Measurements from ENCODE around the gene ADGRE3. TPM values are rescaled to one million over a fixed set of nuclear protein-coding genes. Genes with fewer than 3 reads are reported as not detected.
"Not testable (repeated sequence)": the region's sequence is repeated elsewhere in the genome, so short reads cannot be mapped to it uniquely, and the experiment has no call there.

ADGRE3 gene
- total and polyA plus RNA-seq, 4 donors, result 0.63 TPM; not detected in 3

GRCh38 chr19:14599548-14600147 lies 75.0 kb downstream of the ADGRE3 start:
- peaks cover 1% of the 10 kb centered on the region for H3K9me3 ChIP-seq (ENCODE audit: control insufficient read depth, low read length)
- H3K36me3 ChIP-seq (ENCODE audit: control insufficient read depth in 1 of 2, insufficient read depth in 2 of 2, low read length in 1 of 2), result no peaks in the 10 kb centered on the region
- no peak overlapping the region for H3K4me3 ChIP-seq (ENCODE audit: low read length in 2 of 2)
- ATAC-seq (ENCODE audit: low FRiP score) (no peak), DNase-seq (no peak)
- WGBS, 2 donors, result 85 to 89% methylated on average over 8 of the region's 8 CpGs
- no peaks in the 10 kb centered on the region for H3K27me3 ChIP-seq (ENCODE audit: control insufficient read depth in 1 of 2, insufficient read depth in 2 of 2, low read length in 1 of 2)
- H3K4me1 ChIP-seq (ENCODE audit: control insufficient read depth in 1 of 2, insufficient read depth in 2 of 2, low read length in 2 of 2), result no peaks in the 10 kb centered on the region
- no peak overlapping the region for H3K27ac ChIP-seq (ENCODE audit: low read depth in 1 of 2, low read length in 2 of 2)
- intact Hi-C loops (cut with DNase I), result no loop called here

DNA sequence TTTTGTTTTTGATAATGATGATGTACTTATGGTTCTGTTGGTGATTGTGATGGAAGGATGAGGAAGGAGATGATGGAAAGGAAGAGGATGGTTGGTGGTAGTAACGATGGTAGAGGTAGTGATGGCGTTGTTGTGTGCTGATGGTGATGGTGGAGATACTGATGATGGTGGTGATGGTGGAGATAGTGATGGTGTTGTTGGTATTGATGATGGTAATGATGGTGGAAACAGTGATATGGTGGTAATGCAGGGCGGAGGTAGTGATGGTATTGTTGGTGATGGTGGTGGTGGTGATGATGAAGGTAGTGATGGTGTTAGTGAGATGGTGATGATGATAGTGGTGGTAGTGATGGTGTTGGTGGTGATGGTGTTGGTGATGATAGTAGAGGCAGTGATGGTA lies 79.1 kb downstream of the ADGRE3 start:
- ATAC-seq (ENCODE audit: low FRiP score) (no peak), DNase-seq (no peak)
- H3K4me1 ChIP-seq (ENCODE audit: control insufficient read depth in 1 of 2, insufficient read depth in 2 of 2, low read length in 2 of 2), result no peaks in the 10 kb centered on the region
- H3K36me3 ChIP-seq (ENCODE audit: control insufficient read depth in 1 of 2, insufficient read depth in 2 of 2, low read length in 1 of 2), result no peaks in the 10 kb centered on the region
- intact Hi-C loops (cut with DNase I), result no loop called here
- no peak overlapping the region for H3K4me3 ChIP-seq (ENCODE audit: low read length in 2 of 2)
- H3K27ac ChIP-seq (ENCODE audit: low read depth in 1 of 2, low read length in 2 of 2), result no peak overlapping the region
- H3K9me3 ChIP-seq (ENCODE audit: control insufficient read depth, low read length), result no peaks in the 10 kb centered on the region
- 84 to 90% methylated on average over 3 of the region's 3 CpGs for WGBS, 2 donors
- H3K27me3 ChIP-seq (ENCODE audit: control insufficient read depth in 1 of 2, insufficient read depth in 2 of 2, low read length in 1 of 2), result no peaks in the 10 kb centered on the region

GRCh38 chr19:14589433-14589832 lies 85.2 kb downstream of the ADGRE3 start:
- intact Hi-C loops (cut with DNase I); H3K4me1 ChIP-seq (ENCODE audit: control insufficient read depth in 1 of 2, insufficient read depth in 2 of 2, low read length in 2 of 2); H3K27me3 ChIP-seq (ENCODE audit: control insufficient read depth in 1 of 2, insufficient read depth in 2 of 2, low read length in 1 of 2); H3K9me3 ChIP-seq (ENCODE audit: control insufficient read depth, low read length); DNase-seq; ATAC-seq (ENCODE audit: low FRiP score); H3K4me3 ChIP-seq (ENCODE audit: low read length in 2 of 2); H3K27ac ChIP-seq (ENCODE audit: low read depth in 1 of 2, low read length in 2 of 2); H3K36me3 ChIP-seq (ENCODE audit: control insufficient read depth in 1 of 2, insufficient read depth in 2 of 2, low read length in 1 of 2): not testable (repeated sequence)
- 72 to 81% methylated on average over 4 of the region's 4 CpGs for WGBS, 2 donors

DNA sequence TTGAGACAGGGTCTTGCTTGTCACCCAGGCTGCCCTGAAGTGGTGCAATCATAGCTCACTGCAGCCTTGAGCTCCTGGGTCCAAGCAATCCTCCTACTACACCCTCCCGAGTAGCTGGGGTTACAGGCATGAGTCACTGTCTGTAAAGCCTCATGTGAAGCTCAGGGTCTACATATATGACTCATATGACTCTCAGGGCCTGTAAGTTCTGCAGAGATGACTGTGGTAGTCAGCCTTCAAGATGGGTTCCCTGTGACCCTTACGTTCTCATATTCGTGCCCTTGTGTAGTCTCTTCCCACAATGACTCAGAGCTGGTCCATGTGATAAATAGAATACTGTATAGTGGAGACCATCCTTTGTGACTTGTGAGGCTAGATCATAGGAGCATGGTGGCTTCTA lies 89.5 kb downstream of the ADGRE3 start:
- ATAC-seq (ENCODE audit: low FRiP score); H3K27ac ChIP-seq (ENCODE audit: low read depth in 1 of 2, low read length in 2 of 2): not testable (repeated sequence)

DNA sequence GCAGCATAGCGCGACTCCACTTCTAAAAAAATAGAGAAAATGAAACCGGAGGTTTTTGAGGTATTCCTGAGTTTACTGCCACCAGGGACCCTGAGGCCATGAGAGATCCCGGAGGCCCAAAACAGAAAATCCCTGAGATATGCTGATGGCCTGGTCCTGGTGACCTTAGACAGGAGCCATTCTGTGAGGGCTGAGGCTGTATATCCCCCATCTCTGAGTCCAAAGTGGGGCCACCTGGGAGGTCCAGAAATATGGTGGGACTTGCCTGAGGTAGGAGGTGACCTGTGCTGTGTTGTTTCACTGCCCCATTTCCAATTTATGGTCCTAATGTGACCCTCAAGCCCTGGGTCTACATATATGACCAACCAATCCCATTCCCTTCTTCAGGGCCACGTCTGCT lies 90.3 kb downstream of the ADGRE3 start:
- H3K36me3 ChIP-seq (ENCODE audit: control insufficient read depth in 1 of 2, insufficient read depth in 2 of 2, low read length in 1 of 2); H3K27me3 ChIP-seq (ENCODE audit: control insufficient read depth in 1 of 2, insufficient read depth in 2 of 2, low read length in 1 of 2); ATAC-seq (ENCODE audit: low FRiP score); H3K9me3 ChIP-seq (ENCODE audit: control insufficient read depth, low read length); H3K4me1 ChIP-seq (ENCODE audit: control insufficient read depth in 1 of 2, insufficient read depth in 2 of 2, low read length in 2 of 2); H3K4me3 ChIP-seq (ENCODE audit: low read length in 2 of 2); DNase-seq; H3K27ac ChIP-seq (ENCODE audit: low read depth in 1 of 2, low read length in 2 of 2); intact Hi-C loops (cut with DNase I): not testable (repeated sequence)
- WGBS, 2 donors, result 84 to 88% methylated on average over 4 of the region's 5 CpGs

More for the DNA sequence above, 89.5 kb downstream of the ADGRE3 start:
- DNase-seq; H3K4me1 ChIP-seq (ENCODE audit: control insufficient read depth in 1 of 2, insufficient read depth in 2 of 2, low read length in 2 of 2); H3K4me3 ChIP-seq (ENCODE audit: low read length in 2 of 2); H3K27me3 ChIP-seq (ENCODE audit: control insufficient read depth in 1 of 2, insufficient read depth in 2 of 2, low read length in 1 of 2); H3K36me3 ChIP-seq (ENCODE audit: control insufficient read depth in 1 of 2, insufficient read depth in 2 of 2, low read length in 1 of 2); H3K9me3 ChIP-seq (ENCODE audit: control insufficient read depth, low read length); intact Hi-C loops (cut with DNase I): not testable (repeated sequence)
- 66 to 68% methylated on average over 3 of the region's 3 CpGs for WGBS, 2 donors

- Histone ChIP-seq H3K36me3 (ENCODE audit: control insufficient read depth in 1 of 2, insufficient read depth in 2 of 2, low read length in 1 of 2) (no peaks in the 10 kb centered on the region), H3K4me3 (ENCODE audit: low read length in 2 of 2) (no peak within 1 kb of the TSS), H3K4me1 (ENCODE audit: control insufficient read depth in 1 of 2, insufficient read depth in 2 of 2, low read length in 2 of 2) (no peaks in the 10 kb centered on the region), H3K9me3 (ENCODE audit: control insufficient read depth, low read length) (no peaks in the 10 kb centered on the region), H3K27ac (ENCODE audit: low read depth in 1 of 2, low read length in 2 of 2) (no peak within 1 kb of the TSS), H3K27me3 (ENCODE audit: control insufficient read depth in 1 of 2, insufficient read depth in 2 of 2, low read length in 1 of 2) (no peaks in the 10 kb centered on the region)
- ATAC-seq (ENCODE audit: low FRiP score) (no peak), DNase-seq (no peak)
- intact Hi-C loops (cut with DNase I), result no loop called here
- WGBS, 2 donors, result 42 to 49% methylated on average over 6 of the region's 6 CpGs
Observed at GRCh38 chr19:14582894-14583340, 91.7 kb downstream of the ADGRE3 start, which contains the start of gene CLEC17A. TSS of gene CLEC17A (plus strand) at chr19:14583084. CDS start at chr19:14583161, 77 bp downstream.

GRCh38 chr19:14580623-14581237 lies 93.9 kb downstream of the ADGRE3 start:
- Histone ChIP-seq H3K27ac (ENCODE audit: low read depth in 1 of 2, low read length in 2 of 2) (no peak overlapping the region), H3K4me1 (ENCODE audit: control insufficient read depth in 1 of 2, insufficient read depth in 2 of 2, low read length in 2 of 2) (no peaks in the 10 kb centered on the region), H3K36me3 (ENCODE audit: control insufficient read depth in 1 of 2, insufficient read depth in 2 of 2, low read length in 1 of 2) (no peaks in the 10 kb centered on the region), H3K27me3 (ENCODE audit: control insufficient read depth in 1 of 2, insufficient read depth in 2 of 2, low read length in 1 of 2) (no peaks in the 10 kb centered on the region), H3K4me3 (ENCODE audit: low read length in 2 of 2) (no peak overlapping the region), H3K9me3 (ENCODE audit: control insufficient read depth, low read length) (no peaks in the 10 kb centered on the region)
- 57 to 61% methylated on average over 6 of the region's 6 CpGs for WGBS, 2 donors
- intact Hi-C loops (cut with DNase I), result no loop called here
- DNase-seq (no peak), ATAC-seq (ENCODE audit: low FRiP score) (no peak)

GRCh38 chr19:14577885-14578427 lies 96.7 kb downstream of the ADGRE3 start:
- Histone ChIP-seq H3K27me3 (ENCODE audit: control insufficient read depth in 1 of 2, insufficient read depth in 2 of 2, low read length in 1 of 2) (no peaks in the 10 kb centered on the region), H3K4me3 (ENCODE audit: low read length in 2 of 2) (no peak overlapping the region), H3K27ac (ENCODE audit: low read depth in 1 of 2, low read length in 2 of 2) (no peak overlapping the region), H3K4me1 (ENCODE audit: control insufficient read depth in 1 of 2, insufficient read depth in 2 of 2, low read length in 2 of 2) (no peaks in the 10 kb centered on the region), H3K9me3 (ENCODE audit: control insufficient read depth, low read length) (no peaks in the 10 kb centered on the region), H3K36me3 (ENCODE audit: control insufficient read depth in 1 of 2, insufficient read depth in 2 of 2, low read length in 1 of 2) (no peaks in the 10 kb centered on the region)
- ATAC-seq (ENCODE audit: low FRiP score), result no peak
- WGBS, 2 donors, result 35 to 48% methylated on average over 6 of the region's 6 CpGs
- intact Hi-C loops (cut with DNase I), result no loop called here
- no peak for DNase-seq

- 61 to 77% methylated on average over 5 of the region's 5 CpGs for WGBS, 2 donors
- intact Hi-C loops (cut with DNase I), result no loop called here
Observed at GRCh38 chr19:14577264-14577663, 97.4 kb downstream of the ADGRE3 start.

More at GRCh38 chr19:14577264-14577663, 97.4 kb downstream of the ADGRE3 start:
- no peaks in the 10 kb centered on the region for H3K9me3 ChIP-seq (ENCODE audit: control insufficient read depth, low read length)
- ATAC-seq (ENCODE audit: low FRiP score), result no peak
- H3K4me3 ChIP-seq (ENCODE audit: low read length in 2 of 2), result no peak overlapping the region
- H3K27ac ChIP-seq (ENCODE audit: low read depth in 1 of 2, low read length in 2 of 2), result no peak overlapping the region
- no peaks in the 10 kb centered on the region for H3K27me3 ChIP-seq (ENCODE audit: control insufficient read depth in 1 of 2, insufficient read depth in 2 of 2, low read length in 1 of 2)
- no peaks in the 10 kb centered on the region for H3K4me1 ChIP-seq (ENCODE audit: control insufficient read depth in 1 of 2, insufficient read depth in 2 of 2, low read length in 2 of 2)
- no peaks in the 10 kb centered on the region for H3K36me3 ChIP-seq (ENCODE audit: control insufficient read depth in 1 of 2, insufficient read depth in 2 of 2, low read length in 1 of 2)
- no peak for DNase-seq

Measured in aorta (tissue), 5 donors.